Endometrial microvascular endothelial cells (primary cell): Measurements from ENCODE around the gene ASB15. TPM values are rescaled to one million over a fixed set of nuclear protein-coding genes. Genes with fewer than 3 reads are reported as not detected.

Experiments
- in situ Hi-C: cut with HindIII; loops from 2 replicates; pipeline ENCODE4 v1.10.0; 2017; ENCODE audit warnings: low sequenced_read_pairs, low pct_unique_long_range_greater_than_20kb; ENCODE audit errors: inconsistent ontology term
- total RNA-seq: library from RNA; depleted of rRNA; stranded (reverse); fragments of >200 nt; gene quantifications from one replicate; pipeline ENCODE4 v1.2.3, GENCODE V29; 2015; ENCODE audit errors: inconsistent ontology term

The ASB15 gene
- total RNA-seq, 1 donor from 2014 or later = not detected

- in situ Hi-C loops = no loop called here
Measured at GRCh38 chr7:123681561-123681960, 79.9 kb downstream of the ASB15 start.

GRCh38 chr7:123682690-123683089 lies 81.1 kb downstream of the ASB15 start:
- in situ Hi-C loops = no loop called here

GRCh38 chr7:123687161-123687560 lies 85.5 kb downstream of the ASB15 start:
- in situ Hi-C loops = no loop called here

- in situ Hi-C loops = no loop called here
Measured at GRCh38 chr7:123687727-123688126, 86.1 kb downstream of the ASB15 start.

Other genes starting within 250 kb of the ASB15 start
- gene IQUB, start 67.2 kb upstream of the ASB15 start, total RNA-seq = 0.09 TPM
- gene NDUFA5, start 44.0 kb upstream of the ASB15 start, total RNA-seq = 42.0 TPM
- not detected for gene LMOD2, start 54.0 kb downstream of the ASB15 start, total RNA-seq
- gene WASL, start 147.2 kb downstream of the ASB15 start, total RNA-seq = 15.0 TPM
- not detected for gene HYAL4, start 243.3 kb downstream of the ASB15 start, total RNA-seq